Central memory CD8-positive, alpha-beta T cell (primary cell): ENCODE data around the gene CCDC27.
A peak's percentile ranks its signal among the peaks of the same experiment; 100 is the strongest.

Experiments used
- ATAC-seq: fragments of 150-1000 bp; cut with Tn5 transposase; replicated peaks from 2 replicates; pipeline ENCODE4 v1.10.0; 2022; ENCODE audit warnings: mild to moderate bottlenecking, moderate FRiP score, moderate number of reproducible peaks; ENCODE audit not compliant: poor library complexity, severe bottlenecking; ENCODE audit errors: extremely low read depth
- DNase-seq, 2 donors: peaks; one replicate each; pipeline ENCODE4 v3.0.0; 2021; ENCODE audit warnings: low spot score in 2 of 2
- H3K27ac Mint-ChIP-seq: one replicate; pipeline ENCODE4 v1.8.0; 2022; ENCODE audit warnings: low read depth, mild to moderate bottlenecking, moderate library complexity, mixed read lengths
- H3K27me3 Mint-ChIP-seq: one replicate; pipeline ENCODE4 v1.8.0; 2022; ENCODE audit warnings: mixed read lengths
- H3K36me3 Mint-ChIP-seq: one replicate; pipeline ENCODE4 v1.8.0; 2022; ENCODE audit warnings: mild to moderate bottlenecking, moderate library complexity, mixed read lengths; ENCODE audit not compliant: insufficient read depth
- H3K4me1 Mint-ChIP-seq: one replicate; pipeline ENCODE4 v1.8.0; 2022; ENCODE audit warnings: mixed read lengths
- H3K4me3 Mint-ChIP-seq: one replicate; pipeline ENCODE4 v1.8.0; 2022; ENCODE audit warnings: mild to moderate bottlenecking, moderate library complexity, mixed read lengths
- H3K9me3 Mint-ChIP-seq: one replicate; pipeline ENCODE4 v1.8.0; 2022; ENCODE audit warnings: mixed read lengths

Gene CCDC27

GRCh38 chr1:3772715-3773571 lies 20.7 kb downstream of the CCDC27 start, which contains the start of gene SMIM1:
TSS of gene SMIM1 (plus strand) at chr1:3772749. CDS start at chr1:3775374, 2,625 bp downstream.
- peaks cover under 1% of the 10 kb centered on the region for H3K27me3 Mint-ChIP-seq
- DNase-seq (no peak), ATAC-seq (no peak)

GRCh38 chr1:3773572-3774275 lies 21.5 kb downstream of the CCDC27 start:
- no peak overlapping the region for H3K27ac Mint-ChIP-seq
- peak overlapping the region; percentile 69 for H3K4me3 Mint-ChIP-seq

More at GRCh38 chr1:3772715-3773571, 20.7 kb downstream of the CCDC27 start, which contains the start of gene SMIM1:
- Mint-ChIP-seq H3K36me3 (peaks cover 6% of the 10 kb centered on the region), H3K27ac (peak within 1 kb of the TSS; percentile 35), H3K4me1 (peaks cover 9% of the 10 kb centered on the region), H3K9me3 (no peaks in the 10 kb centered on the region), H3K4me3 (peak within 1 kb of the TSS; percentile 69)

GRCh38 chr1:3774276-3774945 lies 22.2 kb downstream of the CCDC27 start:
- Mint-ChIP-seq H3K4me3 (no peak overlapping the region), H3K9me3 (no peaks in the 10 kb centered on the region), H3K4me1 (peaks cover 9% of the 10 kb centered on the region), H3K27me3 (no peaks in the 10 kb centered on the region), H3K27ac (no peak overlapping the region), H3K36me3 (peaks cover 9% of the 10 kb centered on the region)
- no peak for DNase-seq
- ATAC-seq: no peak

More at GRCh38 chr1:3773572-3774275, 21.5 kb downstream of the CCDC27 start:
- no peaks in the 10 kb centered on the region for H3K27me3 Mint-ChIP-seq
- peaks cover 6% of the 10 kb centered on the region for H3K36me3 Mint-ChIP-seq
- H3K4me1 Mint-ChIP-seq: peaks cover 9% of the 10 kb centered on the region
- no peaks in the 10 kb centered on the region for H3K9me3 Mint-ChIP-seq
- ATAC-seq (no peak), DNase-seq (no peak)

- H3K9me3 Mint-ChIP-seq: no peaks in the 10 kb centered on the region
- H3K27me3 Mint-ChIP-seq: no peaks in the 10 kb centered on the region
- DNase-seq (no peak), ATAC-seq (no peak)
- H3K4me1 Mint-ChIP-seq: peaks cover 9% of the 10 kb centered on the region
- no peak overlapping the region for H3K27ac Mint-ChIP-seq
- H3K36me3 Mint-ChIP-seq: peaks cover 13% of the 10 kb centered on the region
- no peak overlapping the region for H3K4me3 Mint-ChIP-seq
These were observed 22.8 kb downstream of the CCDC27 start for GRCh38 chr1:3774946-3775489.

GRCh38 chr1:3775490-3776230 lies 23.4 kb downstream of the CCDC27 start:
- H3K27me3 Mint-ChIP-seq: no peaks in the 10 kb centered on the region

GRCh38 chr1:3776231-3776961 lies 24.1 kb downstream of the CCDC27 start:
- Mint-ChIP-seq H3K36me3 (peaks cover 26% of the 10 kb centered on the region), H3K4me3 (no peak overlapping the region), H3K27me3 (no peaks in the 10 kb centered on the region), H3K4me1 (peaks cover 9% of the 10 kb centered on the region), H3K27ac (peak overlapping the region; percentile 59), H3K9me3 (no peaks in the 10 kb centered on the region)
- ATAC-seq: no peak
- no peak for DNase-seq

More at GRCh38 chr1:3775490-3776230, 23.4 kb downstream of the CCDC27 start:
- Mint-ChIP-seq H3K36me3 (peaks cover 19% of the 10 kb centered on the region), H3K4me1 (peaks cover 9% of the 10 kb centered on the region), H3K9me3 (no peaks in the 10 kb centered on the region), H3K4me3 (no peak overlapping the region), H3K27ac (peak overlapping the region; percentile 53)
- ATAC-seq (peak; percentile 52), DNase-seq (no peak)

- H3K36me3 Mint-ChIP-seq: peaks cover 32% of the 10 kb centered on the region
- H3K27ac Mint-ChIP-seq: peak overlapping the region; percentile 59
- DNase-seq: no peak
- no peaks in the 10 kb centered on the region for H3K27me3 Mint-ChIP-seq
- H3K4me1 Mint-ChIP-seq: peaks cover 9% of the 10 kb centered on the region
- no peak overlapping the region for H3K4me3 Mint-ChIP-seq
- no peaks in the 10 kb centered on the region for H3K9me3 Mint-ChIP-seq
- no peak for ATAC-seq
These were observed 24.9 kb downstream of the CCDC27 start for GRCh38 chr1:3777078-3777547.

GRCh38 chr1:3777647-3778589 lies 25.7 kb downstream of the CCDC27 start:
- Mint-ChIP-seq H3K27me3 (no peaks in the 10 kb centered on the region), H3K27ac (no peak overlapping the region), H3K4me3 (no peak overlapping the region), H3K36me3 (peaks cover 40% of the 10 kb centered on the region), H3K9me3 (no peaks in the 10 kb centered on the region), H3K4me1 (peaks cover 9% of the 10 kb centered on the region)
- no peak for DNase-seq
- no peak for ATAC-seq

GRCh38 chr1:3778590-3779264 lies 26.5 kb downstream of the CCDC27 start:
- no peak overlapping the region for H3K4me3 Mint-ChIP-seq
- no peak overlapping the region for H3K27ac Mint-ChIP-seq
- no peaks in the 10 kb centered on the region for H3K9me3 Mint-ChIP-seq
- H3K36me3 Mint-ChIP-seq: peaks cover 48% of the 10 kb centered on the region
- no peak for ATAC-seq
- peaks cover 9% of the 10 kb centered on the region for H3K4me1 Mint-ChIP-seq
- H3K27me3 Mint-ChIP-seq: no peaks in the 10 kb centered on the region
- no peak for DNase-seq

GRCh38 chr1:3779265-3779911 lies 27.1 kb downstream of the CCDC27 start:
- Mint-ChIP-seq H3K27me3 (no peaks in the 10 kb centered on the region), H3K36me3 (peaks cover 52% of the 10 kb centered on the region), H3K9me3 (no peaks in the 10 kb centered on the region), H3K4me3 (no peak overlapping the region), H3K4me1 (peaks cover 9% of the 10 kb centered on the region), H3K27ac (no peak overlapping the region)
- ATAC-seq: no peak
- no peak for DNase-seq
